Measurements from ENCODE around the gene NOX3. TPM values are rescaled to one million over a fixed set of nuclear protein-coding genes. Genes with fewer than 3 reads are reported as not detected.

The NOX3 gene
- total RNA-seq, 1 experiment from 2014 or later: not detected

DNA sequence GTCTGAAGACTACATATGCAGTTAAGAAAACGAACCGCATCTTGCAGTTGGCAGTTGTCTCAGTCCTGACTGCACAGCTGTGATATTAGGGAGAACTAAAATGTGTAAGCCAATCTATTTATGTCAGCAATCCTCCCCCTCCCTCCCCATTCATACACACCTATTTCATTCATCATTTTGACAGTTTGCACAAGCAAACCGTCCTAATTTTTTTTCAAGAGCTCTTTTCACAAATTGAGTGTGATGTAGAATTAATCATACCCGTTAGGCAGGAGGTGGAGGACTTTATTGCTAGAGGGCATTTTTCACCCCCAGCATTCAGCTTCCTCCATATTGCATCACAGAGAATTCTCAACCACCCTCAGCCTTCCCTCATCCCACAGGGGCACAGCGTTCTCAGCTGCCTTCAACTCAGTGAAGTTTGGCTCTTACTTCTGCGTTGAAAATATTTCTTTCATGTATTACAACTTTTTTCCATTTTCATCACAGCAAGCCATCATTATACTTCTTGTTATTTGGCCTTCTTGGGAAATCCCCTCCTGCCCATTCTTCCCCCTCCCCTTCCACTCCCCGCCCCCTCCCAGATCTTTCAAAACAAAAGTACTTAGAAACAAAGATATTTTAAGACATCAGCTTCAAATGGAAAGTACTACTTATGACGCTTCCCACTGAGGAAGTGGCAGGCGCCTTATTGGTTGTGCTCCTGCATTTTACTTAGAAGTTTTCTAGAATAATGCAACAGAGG, 37.5 kb downstream of the NOX3 start:
- CTCF ChIA-PET: interaction anchor here (0.7 kb wide), 1 partner anchor 34 kb away, joined by 3 read pairs; no protein-coding TSS in a partner anchor
- no TSS peak for BruUV-seq (replicated peaks)
- peak; percentile 73 for DNase-seq (ENCODE audit: unreplicated experiment)
- peak overlapping the region; percentile 18 for H3K27ac Mint-ChIP-seq (ENCODE audit: low read depth, unreplicated experiment)
- TF ChIP-seq, protein P1, sequence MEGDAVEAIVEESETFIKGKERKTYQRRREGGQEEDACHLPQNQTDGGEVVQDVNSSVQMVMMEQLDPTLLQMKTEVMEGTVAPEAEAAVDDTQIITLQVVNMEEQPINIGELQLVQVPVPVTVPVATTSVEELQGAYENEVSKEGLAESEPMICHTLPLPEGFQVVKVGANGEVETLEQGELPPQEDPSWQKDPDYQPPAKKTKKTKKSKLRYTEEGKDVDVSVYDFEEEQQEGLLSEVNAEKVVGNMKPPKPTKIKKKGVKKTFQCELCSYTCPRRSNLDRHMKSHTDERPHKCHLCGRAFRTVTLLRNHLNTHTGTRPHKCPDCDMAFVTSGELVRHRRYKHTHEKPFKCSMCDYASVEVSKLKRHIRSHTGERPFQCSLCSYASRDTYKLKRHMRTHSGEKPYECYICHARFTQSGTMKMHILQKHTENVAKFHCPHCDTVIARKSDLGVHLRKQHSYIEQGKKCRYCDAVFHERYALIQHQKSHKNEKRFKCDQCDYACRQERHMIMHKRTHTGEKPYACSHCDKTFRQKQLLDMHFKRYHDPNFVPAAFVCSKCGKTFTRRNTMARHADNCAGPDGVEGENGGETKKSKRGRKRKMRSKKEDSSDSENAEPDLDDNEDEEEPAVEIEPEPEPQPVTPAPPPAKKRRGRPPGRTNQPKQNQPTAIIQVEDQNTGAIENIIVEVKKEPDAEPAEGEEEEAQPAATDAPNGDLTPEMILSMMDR (IDR thresholded peaks at IDR 0.05; ENCODE audit: unreplicated experiment): no peak
- intact Hi-C loops (cut with micrococcal nuclease): no loop called here
- peak overlapping the region; percentile 47 for H3K4me3 Mint-ChIP-seq (ENCODE audit: unreplicated experiment)
- H3K36me3 Mint-ChIP-seq (ENCODE audit: insufficient read depth, unreplicated experiment): no peaks in the 10 kb centered on the region
- no peaks in the 10 kb centered on the region for H3K27me3 Mint-ChIP-seq (ENCODE audit: insufficient read depth, unreplicated experiment)
- POLR2A ChIA-PET: interaction anchor here (0.5 to 1.0 kb wide), 5 partner anchors 48 to 1490 kb away, joined by 3 to 4 read pairs (median 3); no protein-coding TSS in a partner anchor
- H3K4me1 Mint-ChIP-seq (ENCODE audit: insufficient read depth, unreplicated experiment): peaks cover 18% of the 10 kb centered on the region
- H3K9me3 Mint-ChIP-seq (ENCODE audit: unreplicated experiment): no peaks in the 10 kb centered on the region

DNA sequence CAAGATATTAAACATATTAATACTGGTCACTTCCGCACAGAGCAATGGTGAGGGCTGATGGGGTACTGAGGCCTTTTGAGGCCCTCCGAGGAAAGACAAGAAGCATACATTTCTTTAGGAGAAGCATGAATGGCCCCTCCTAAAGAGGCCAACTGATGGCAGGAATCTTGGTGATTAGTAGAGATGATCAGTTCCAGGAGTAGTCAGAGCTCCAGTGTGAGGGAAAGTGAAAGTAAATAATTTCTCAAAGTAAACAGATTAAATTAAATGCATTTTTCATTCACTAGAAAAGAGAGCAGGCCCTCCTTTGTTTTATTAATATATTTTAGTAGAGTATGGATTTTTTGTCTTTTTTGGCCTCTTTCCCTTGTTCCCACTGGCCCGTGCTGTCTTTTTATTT, 38.2 kb downstream of the NOX3 start:
- BruUV-seq (replicated peaks): no TSS peak
- ChIA-PET CTCF (no interaction called here), POLR2A (interaction anchor here (0.9 to 1.0 kb wide), 2 partner anchors 66 to 78 kb away, joined by 3 to 4 read pairs; no protein-coding TSS in a partner anchor)
- Mint-ChIP-seq H3K9me3 (ENCODE audit: unreplicated experiment) (no peaks in the 10 kb centered on the region), H3K36me3 (ENCODE audit: insufficient read depth, unreplicated experiment) (no peaks in the 10 kb centered on the region), H3K27ac (ENCODE audit: low read depth, unreplicated experiment) (peak overlapping the region; percentile 18), H3K4me1 (ENCODE audit: insufficient read depth, unreplicated experiment) (peaks cover 18% of the 10 kb centered on the region), H3K27me3 (ENCODE audit: insufficient read depth, unreplicated experiment) (no peaks in the 10 kb centered on the region), H3K4me3 (ENCODE audit: unreplicated experiment) (peak overlapping the region; percentile 47)
- TF ChIP-seq, protein P1 (IDR thresholded peaks at IDR 0.05; ENCODE audit: unreplicated experiment): no peak
- no peak for DNase-seq (ENCODE audit: unreplicated experiment)
- intact Hi-C loops (cut with micrococcal nuclease): no loop called here

DNA sequence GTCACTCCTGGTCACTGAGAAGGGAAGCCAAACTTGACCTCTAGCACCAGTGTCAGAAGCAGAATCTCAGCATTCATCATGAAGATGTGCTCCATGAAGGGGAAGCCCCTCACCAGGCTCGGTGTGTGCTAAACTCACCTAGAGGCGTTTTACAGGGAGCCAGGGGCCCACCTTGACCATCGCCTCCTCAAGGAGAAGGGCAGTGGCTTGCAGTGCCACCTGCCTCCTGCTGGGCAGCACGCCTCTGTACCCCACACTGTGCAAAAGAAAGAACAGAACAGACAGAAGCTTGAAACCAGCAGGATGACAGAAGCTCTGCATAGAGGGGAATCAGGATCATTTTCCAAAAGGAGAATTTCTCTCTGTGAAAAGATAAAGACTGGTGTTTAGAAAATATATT, 39.7 kb downstream of the NOX3 start:
- CTCF ChIA-PET: interaction anchor here (0.6 kb wide), 1 partner anchor 77 kb away, joined by 3 read pairs; no protein-coding TSS in a partner anchor
- intact Hi-C loops (cut with micrococcal nuclease): no loop called here

DNA sequence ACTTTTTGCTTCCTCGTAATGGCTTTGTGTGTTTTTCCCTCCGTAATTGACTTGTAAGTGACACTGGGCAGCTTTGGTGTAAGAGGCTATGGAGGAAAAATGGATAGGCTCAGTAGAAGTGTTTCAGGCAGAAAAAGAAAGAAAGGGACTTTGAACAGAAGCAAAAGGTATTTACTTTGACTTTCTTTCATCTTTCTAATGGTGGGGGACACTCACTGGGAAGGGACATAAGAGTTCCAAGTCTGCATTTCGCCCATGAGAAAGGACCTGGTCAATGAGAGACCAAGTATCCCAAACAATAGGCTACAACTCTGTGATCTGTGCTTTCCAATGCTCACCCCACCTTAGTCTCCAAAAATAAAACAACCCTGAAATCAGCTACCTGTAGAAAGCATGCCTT, 41.6 kb downstream of the NOX3 start:
- ChIA-PET POLR2A (no interaction called here), CTCF (no interaction called here)
- H3K9me3 Mint-ChIP-seq (ENCODE audit: unreplicated experiment): no peaks in the 10 kb centered on the region
- H3K27me3 Mint-ChIP-seq (ENCODE audit: insufficient read depth, unreplicated experiment): no peaks in the 10 kb centered on the region
- no peak overlapping the region for H3K4me3 Mint-ChIP-seq (ENCODE audit: unreplicated experiment)
- DNase-seq (ENCODE audit: unreplicated experiment): no peak
- TF ChIP-seq, protein P1 (IDR thresholded peaks at IDR 0.05; ENCODE audit: unreplicated experiment): no peak
- H3K36me3 Mint-ChIP-seq (ENCODE audit: insufficient read depth, unreplicated experiment): no peaks in the 10 kb centered on the region
- H3K27ac Mint-ChIP-seq (ENCODE audit: low read depth, unreplicated experiment): no peak overlapping the region
- no TSS peak for BruUV-seq (replicated peaks)
- intact Hi-C loops (cut with micrococcal nuclease): no loop called here
- peaks cover 18% of the 10 kb centered on the region for H3K4me1 Mint-ChIP-seq (ENCODE audit: insufficient read depth, unreplicated experiment)

More for the DNA sequence above, 39.7 kb downstream of the NOX3 start:
- DNase-seq (ENCODE audit: unreplicated experiment): no peak
- Mint-ChIP-seq H3K4me1 (ENCODE audit: insufficient read depth, unreplicated experiment) (peaks cover 18% of the 10 kb centered on the region), H3K4me3 (ENCODE audit: unreplicated experiment) (no peak overlapping the region), H3K9me3 (ENCODE audit: unreplicated experiment) (no peaks in the 10 kb centered on the region), H3K27me3 (ENCODE audit: insufficient read depth, unreplicated experiment) (no peaks in the 10 kb centered on the region), H3K36me3 (ENCODE audit: insufficient read depth, unreplicated experiment) (no peaks in the 10 kb centered on the region), H3K27ac (ENCODE audit: low read depth, unreplicated experiment) (no peak overlapping the region)
- POLR2A ChIA-PET: no interaction called here
- TF ChIP-seq, protein P1 (IDR thresholded peaks at IDR 0.05; ENCODE audit: unreplicated experiment): no peak
- no TSS peak for BruUV-seq (replicated peaks)
